Aorta (tissue), 5 donors: ENCODE data around the gene RASGRP1. TPM values are rescaled to one million over a fixed set of nuclear protein-coding genes. Genes with fewer than 3 reads are reported as not detected.
A peak's percentile ranks its signal among the peaks of the same experiment; 100 is the strongest.

Experiments used
- ATAC-seq: fragments of 200-7000 bp; cut with Tn5 transposase; one replicate; pipeline ENCODE4 v1.9.1; 2022; ENCODE audit warnings: moderate library complexity; ENCODE audit not compliant: low FRiP score
- DNase-seq, 2 donors: peaks; one replicate each; pipeline ENCODE4 v3.0.0-alpha.2; 2020
- H3K27ac ChIP-seq, 2 donors: one replicate each; pipeline ENCODE4 v1.5.1; 2013; ENCODE audit warnings: low read length in 2 of 2, mild to moderate bottlenecking in 2 of 2, moderate library complexity in 2 of 2, control low read depth in 1 of 2, inconsistent platforms in 1 of 2, low read depth in 1 of 2
- H3K27me3 ChIP-seq, 2 donors: one replicate each; pipeline ENCODE4 v1.6.1; 2013; ENCODE audit warnings: control low read depth in 1 of 2, low read length in 1 of 2, mild to moderate bottlenecking in 1 of 2, moderate library complexity in 1 of 2; ENCODE audit not compliant: insufficient read depth in 2 of 2, control insufficient read depth in 1 of 2
- H3K36me3 ChIP-seq, 2 donors: one replicate each; pipeline ENCODE4 v1.6.1; 2013; ENCODE audit warnings: control low read depth in 1 of 2, low read length in 1 of 2, mild to moderate bottlenecking in 1 of 2; ENCODE audit not compliant: insufficient read depth in 2 of 2, control insufficient read depth in 1 of 2
- H3K4me1 ChIP-seq, 2 donors: one replicate each; pipeline ENCODE4 v1.6.1; 2013; ENCODE audit warnings: low read length in 2 of 2, control low read depth in 1 of 2, mild to moderate bottlenecking in 1 of 2, moderate library complexity in 1 of 2; ENCODE audit not compliant: insufficient read depth in 2 of 2, control insufficient read depth in 1 of 2
- H3K4me3 ChIP-seq, 2 donors: one replicate each; pipeline ENCODE4 v1.5.1; 2013; ENCODE audit warnings: low read length in 2 of 2, control low read depth in 1 of 2, mild to moderate bottlenecking in 1 of 2
- H3K9me3 ChIP-seq: one replicate; pipeline ENCODE4 v1.6.1; 2013; ENCODE audit warnings: mild to moderate bottlenecking, low read length; ENCODE audit not compliant: control insufficient read depth
- WGBS, 2 donors: extraction: QIAGEN DNeasy Blood & Tissue Kit; methylation state at CpG; one replicate each; pipeline ENCODE4 v1.1.7; 2013; 5-methylcytosine and 5-hydroxymethylcytosine counted together
- intact Hi-C, 2 donors: fragments of 100-400 bp; cut with DNase I; formaldehyde crosslinking; loops; one replicate each; pipeline versions ENCODE4 v1.14.2 to v1.15.0; 2022
- polyA plus RNA-seq, 2 donors: library from polyadenylated mRNA; stranded (reverse); fragments of 200-250 nt; gene quantifications; one replicate each; pipeline ENCODE4 v1.2.3, GENCODE V29; 2013
- total RNA-seq, 2 donors: library from RNA; stranded (reverse); fragmentation: NEBNext Ultra II Directional; extraction: Animal tissue kit (Norgen Biotek cat#: 25700); gene quantifications; one replicate each; pipeline ENCODE4 v1.2.1, GENCODE V29; 2021
- donor health status: healthy with polysubstance abuse.
- donor health status: Bipolar disorder and iron deficiency.
- donor health status: DM: no; HTN: no; CAD: no.
- donor health status: DM: no; HTN: no; CAD: no.
- donor health status: DM: yes; HTN: yes; CAD: no.

RASGRP1 gene
- total and polyA plus RNA-seq, 4 donors: 0.50 to 3.1 (median 1.5) TPM; not detected in 1

- Histone ChIP-seq H3K4me3 (no peak overlapping the region), H3K27ac (no peak overlapping the region), H3K9me3 (no peaks in the 10 kb centered on the region), H3K27me3 (no peaks in the 10 kb centered on the region), H3K36me3 (no peaks in the 10 kb centered on the region), H3K4me1 (no peaks in the 10 kb centered on the region)
- intact Hi-C loops: no loop called here
- no peak for DNase-seq
- no peak for ATAC-seq
- WGBS, 2 donors: 92 to 95% methylated on average over 2 of the region's 2 CpGs
Measured at GRCh38 chr15:38461066-38461833, 103.4 kb downstream of the RASGRP1 start.

- intact Hi-C loops: no loop called here
- 90% methylated on average over 3 of the region's 3 CpGs for WGBS, 2 donors
Measured at GRCh38 chr15:38460543-38460942, 104.1 kb downstream of the RASGRP1 start.

GRCh38 chr15:38459480-38459879 is 105.1 kb downstream of the RASGRP1 start:
- Histone ChIP-seq H3K36me3 (no peaks in the 10 kb centered on the region), H3K27ac (no peak overlapping the region), H3K27me3 (no peaks in the 10 kb centered on the region), H3K4me3 (no peak overlapping the region), H3K4me1 (no peaks in the 10 kb centered on the region), H3K9me3 (no peaks in the 10 kb centered on the region)
- no peak for ATAC-seq
- 96% methylated on average over 5 to 6 of the region's 6 CpGs for WGBS, 2 donors
- no peak for DNase-seq
- intact Hi-C loops: loop anchor here in 1 of 2 donors (5.0 kb wide), 1 partner anchor 233 kb away; no protein-coding TSS in a partner anchor

More at GRCh38 chr15:38460543-38460942, 104.1 kb downstream of the RASGRP1 start:
- Histone ChIP-seq H3K36me3 (no peaks in the 10 kb centered on the region), H3K4me1 (no peaks in the 10 kb centered on the region), H3K27me3 (no peaks in the 10 kb centered on the region), H3K4me3 (no peak overlapping the region), H3K9me3 (no peaks in the 10 kb centered on the region), H3K27ac (no peak overlapping the region)
- ATAC-seq (no peak), DNase-seq (no peak)

- no peaks in the 10 kb centered on the region for H3K27me3 ChIP-seq
- no peak overlapping the region for H3K4me3 ChIP-seq
- DNase-seq: no peak
- H3K4me1 ChIP-seq: no peaks in the 10 kb centered on the region
- intact Hi-C loops: loop anchor here in 1 of 2 donors (5.0 kb wide), 1 partner anchor 234 kb away; no protein-coding TSS in a partner anchor
- no peak overlapping the region for H3K27ac ChIP-seq
- WGBS, 2 donors: 96% methylated on average over 5 of the region's 5 CpGs
- H3K36me3 ChIP-seq: no peaks in the 10 kb centered on the region
- no peak for ATAC-seq
- H3K9me3 ChIP-seq: no peaks in the 10 kb centered on the region
Measured at GRCh38 chr15:38458646-38459045, 106.0 kb downstream of the RASGRP1 start.

DNA sequence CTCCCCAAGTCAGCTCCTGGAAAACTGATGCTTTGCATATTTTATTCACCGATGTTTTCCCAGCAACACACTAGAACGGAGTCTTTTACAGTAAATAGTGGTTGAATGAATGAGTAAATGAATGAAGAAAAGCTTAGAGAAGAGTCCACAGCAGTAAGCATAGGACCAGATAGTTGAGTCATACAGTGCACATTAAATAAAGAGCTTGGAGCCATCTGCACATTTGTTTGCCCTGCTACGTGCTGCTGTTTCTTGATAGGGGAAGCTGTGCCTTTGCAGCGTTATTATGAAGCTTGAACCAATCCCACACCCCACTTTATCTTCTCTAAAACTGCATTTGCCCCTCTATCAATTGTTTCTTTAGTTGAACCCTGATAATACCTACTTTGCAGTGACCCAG is 109.5 kb downstream of the RASGRP1 start:
- no peaks in the 10 kb centered on the region for H3K36me3 ChIP-seq
- 3 to 5% methylated on average over 4 of the region's 4 CpGs for WGBS, 2 donors
- H3K27ac ChIP-seq: no peak overlapping the region
- H3K27me3 ChIP-seq: no peaks in the 10 kb centered on the region
- DNase-seq (no peak), ATAC-seq (no peak)
- peak overlapping the region; percentile 36 to 91 for H3K4me3 ChIP-seq
- no peaks in the 10 kb centered on the region for H3K4me1 ChIP-seq
- no peaks in the 10 kb centered on the region for H3K9me3 ChIP-seq
- intact Hi-C loops: loop anchor here in 1 of 2 donors (5.0 kb wide), 1 partner anchor 237 kb away; no protein-coding TSS in a partner anchor

- no peak for DNase-seq
- intact Hi-C loops: loop anchor here in 1 of 2 donors (5.0 kb wide), 1 partner anchor 238 kb away; no protein-coding TSS in a partner anchor
- Histone ChIP-seq H3K27ac (peak overlapping the region in 1 of 2 donors; percentile 71), H3K4me3 (peak overlapping the region; percentile 36 to 91), H3K4me1 (no peaks in the 10 kb centered on the region), H3K36me3 (no peaks in the 10 kb centered on the region), H3K27me3 (no peaks in the 10 kb centered on the region), H3K9me3 (no peaks in the 10 kb centered on the region)
- WGBS, 2 donors: 0% methylated on average over 12 of the region's 12 CpGs
- no peak for ATAC-seq
Measured at GRCh38 chr15:38454696-38455090, 109.9 kb downstream of the RASGRP1 start.

GRCh38 chr15:38453971-38454695 is 110.5 kb downstream of the RASGRP1 start, which contains the start of gene FAM98B:
TSS of gene FAM98B (plus strand) at chr15:38454127. CDS start at chr15:38454162, 35 bp downstream.
- ATAC-seq (peak; percentile 98), DNase-seq (peak; percentile 91 to 96)
- intact Hi-C loops: no loop called here
- Histone ChIP-seq H3K9me3 (no peaks in the 10 kb centered on the region), H3K4me3 (peak within 1 kb of the TSS; percentile 36 to 91), H3K36me3 (no peaks in the 10 kb centered on the region), H3K27ac (peak within 1 kb of the TSS; percentile 67 to 71), H3K4me1 (no peaks in the 10 kb centered on the region), H3K27me3 (no peaks in the 10 kb centered on the region)
- WGBS, 2 donors: 0 to 1% methylated on average over 49 of the region's 49 CpGs

- ATAC-seq (no peak), DNase-seq (no peak)
- WGBS, 2 donors: 87 to 93% methylated on average over 3 of the region's 3 CpGs
- Histone ChIP-seq H3K36me3 (no peaks in the 10 kb centered on the region), H3K27me3 (no peaks in the 10 kb centered on the region), H3K27ac (no peak overlapping the region), H3K4me1 (no peaks in the 10 kb centered on the region), H3K4me3 (no peak overlapping the region), H3K9me3 (no peaks in the 10 kb centered on the region)
- intact Hi-C loops: loop anchor here in 1 of 2 donors (2.0 kb wide), 1 partner anchor 244 kb away; no protein-coding TSS in a partner anchor
Measured at GRCh38 chr15:38441130-38441519, 123.5 kb downstream of the RASGRP1 start.
